Measurements from ENCODE around the gene HAGHL.
A peak's percentile ranks its signal among the peaks of the same experiment; 100 is the strongest.
"Not testable (repeated sequence)": the region's sequence is repeated elsewhere in the genome, so short reads cannot be mapped to it uniquely, and the experiment has no call there.

Gene HAGHL

DNA sequence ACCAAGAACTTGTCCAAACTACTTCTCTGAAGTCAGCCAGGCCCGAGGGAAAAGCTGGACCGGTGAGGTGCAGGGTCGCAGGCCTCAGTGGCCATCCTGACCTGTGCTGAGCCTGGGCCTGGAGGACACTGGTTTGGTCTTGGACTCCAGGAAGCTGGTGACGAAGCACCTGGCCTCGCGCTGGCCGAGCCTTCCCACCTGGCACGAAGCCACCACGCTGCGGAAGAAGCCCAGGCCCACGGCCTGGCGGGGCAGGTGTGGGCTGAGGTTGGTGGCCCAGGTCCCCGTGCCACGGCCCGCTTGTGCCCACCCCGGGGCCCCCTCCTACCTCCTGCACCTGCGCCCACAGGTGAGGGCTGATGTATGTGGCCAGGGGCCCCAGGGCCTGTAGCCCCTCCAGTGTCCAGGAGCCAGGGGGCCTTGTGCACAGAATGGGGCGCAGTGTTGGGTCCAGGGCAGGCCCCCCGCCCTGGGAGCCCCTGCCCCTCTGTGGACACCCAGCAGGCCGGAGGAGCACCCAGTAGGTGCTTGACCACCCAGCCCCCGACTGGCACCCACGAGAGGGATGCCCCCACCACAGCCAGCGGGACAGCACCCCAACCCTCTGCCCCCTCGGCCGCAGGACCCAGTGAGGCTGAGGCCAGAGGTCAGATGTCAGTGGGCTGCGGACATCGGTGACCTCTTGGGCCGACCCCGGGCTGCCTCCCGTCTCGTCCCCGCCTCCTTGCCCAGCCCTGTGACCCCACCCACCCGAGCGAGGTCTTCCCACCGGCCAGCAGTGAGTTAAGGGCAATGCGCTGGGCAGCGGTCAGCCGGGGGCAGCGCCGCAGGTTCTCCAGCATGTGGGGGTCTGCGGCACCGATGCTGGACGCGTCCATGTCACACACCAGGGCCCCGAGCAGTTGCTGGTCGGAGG, 47.4 kb downstream of the HAGHL start:
- DNase-seq (ENCODE audit: low spot score), result no peak

DNA sequence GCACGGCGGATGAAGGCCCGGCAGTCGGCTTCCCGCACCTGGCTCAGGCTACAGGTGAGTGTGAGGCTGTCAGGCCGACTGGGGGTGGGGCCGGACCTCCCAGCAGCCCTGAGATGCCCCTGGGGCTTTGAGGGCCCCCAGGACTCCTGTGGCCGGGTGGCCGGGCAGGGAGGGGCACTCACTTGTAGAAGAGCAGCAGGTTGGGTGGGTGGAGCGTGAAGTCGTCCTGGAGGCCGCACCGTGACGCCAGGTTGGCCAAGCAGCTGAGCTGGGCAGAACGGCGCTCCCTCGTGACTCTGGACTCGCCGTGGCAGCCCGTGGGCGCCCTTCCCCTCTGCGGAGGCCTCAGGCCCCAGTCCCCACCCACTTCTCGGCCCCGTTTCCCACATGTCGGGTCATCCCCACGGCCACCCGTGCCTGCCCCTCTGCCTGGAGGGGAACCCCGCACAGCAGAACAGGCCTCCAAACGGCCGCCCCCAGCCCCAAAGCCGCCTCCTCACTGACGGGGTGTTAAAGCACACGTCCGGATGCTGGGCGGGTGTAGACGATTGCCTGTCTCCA, 48.4 kb downstream of the HAGHL start:
- DNase-seq (ENCODE audit: low spot score), result no peak

DNA sequence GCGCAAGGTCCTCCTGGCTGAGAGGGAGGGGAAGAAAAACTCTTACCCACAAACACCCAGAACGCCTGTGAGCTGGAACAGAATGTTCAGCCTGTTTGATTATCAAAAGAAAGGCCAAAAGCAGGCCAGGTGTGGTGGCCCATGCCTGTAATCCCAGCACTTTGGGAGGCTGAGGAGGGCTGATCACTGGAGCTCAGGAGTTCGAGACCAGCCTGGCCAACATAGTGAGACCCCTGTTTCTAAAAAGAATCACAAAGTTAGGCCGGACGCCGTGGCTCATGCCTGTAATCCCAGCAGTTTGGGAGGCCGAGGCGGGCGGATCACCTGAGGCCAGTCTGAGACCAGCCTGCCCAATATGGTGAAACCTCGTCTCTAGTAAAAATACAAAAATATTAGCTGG, 49.4 kb downstream of the HAGHL start:
- not testable (repeated sequence) for DNase-seq (ENCODE audit: low spot score)

DNA sequence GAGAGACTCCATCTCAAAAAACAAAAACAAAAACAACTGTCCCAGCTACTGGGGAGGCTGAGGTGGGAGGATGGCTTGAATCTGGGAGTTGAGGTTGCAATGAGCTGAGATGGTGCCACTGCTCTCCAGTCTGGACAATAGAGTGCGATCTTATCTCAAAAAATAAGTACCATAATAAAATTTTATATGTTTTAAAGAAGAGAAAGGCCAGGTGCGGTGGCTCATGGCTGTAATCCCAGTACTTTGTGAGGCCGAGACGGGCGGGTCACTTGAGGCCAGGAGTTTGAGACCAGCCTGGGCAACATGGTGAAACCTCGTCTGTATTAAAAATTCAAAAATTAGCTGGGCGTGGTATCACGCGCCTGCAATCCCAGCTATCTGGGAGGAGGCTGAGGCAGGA, 49.9 kb downstream of the HAGHL start:
- no peak for DNase-seq (ENCODE audit: low spot score)

DNA sequence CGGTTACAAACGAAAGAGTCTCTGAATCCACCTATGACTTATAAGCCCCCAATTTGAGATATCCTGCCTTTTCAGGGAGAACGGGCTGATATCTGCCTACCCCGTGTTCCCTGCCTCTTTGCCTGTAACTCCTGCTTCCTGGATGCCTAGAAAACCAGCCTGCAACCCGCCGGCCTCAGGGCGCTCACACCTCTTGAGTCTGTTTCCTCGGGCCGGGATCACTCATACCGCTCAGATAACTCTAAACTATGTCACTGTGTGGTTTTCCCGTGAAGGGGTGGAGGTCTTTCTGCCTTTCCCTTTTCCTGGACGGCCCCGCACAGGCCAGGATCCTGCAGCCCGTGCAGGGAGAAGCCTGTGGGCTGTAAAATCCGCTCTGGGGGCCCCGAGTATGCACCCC, 50.9 kb downstream of the HAGHL start:
- DNase-seq (ENCODE audit: low spot score), result peak; percentile 53

DNA sequence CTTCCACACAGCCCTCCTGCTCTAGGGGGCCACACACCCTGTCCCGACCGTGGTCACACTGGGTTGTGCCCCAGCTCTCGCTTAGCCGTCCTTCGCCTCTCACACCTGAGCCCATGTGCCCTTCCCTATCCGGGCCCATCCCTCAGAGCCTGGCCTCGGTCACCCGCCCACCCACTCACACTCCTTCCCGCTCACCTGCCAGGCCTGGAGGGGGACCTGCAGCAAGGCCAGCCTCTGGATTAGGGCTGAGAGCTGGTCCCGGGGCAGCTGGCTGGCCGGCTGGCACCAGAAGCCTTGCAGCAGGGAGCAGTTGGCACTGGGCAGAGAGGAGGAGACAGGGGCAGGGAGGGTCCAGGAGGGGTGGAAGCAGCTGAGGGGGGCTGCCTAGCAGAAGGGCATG, 51.5 kb downstream of the HAGHL start:
- DNase-seq (ENCODE audit: low spot score), result no peak

DNA sequence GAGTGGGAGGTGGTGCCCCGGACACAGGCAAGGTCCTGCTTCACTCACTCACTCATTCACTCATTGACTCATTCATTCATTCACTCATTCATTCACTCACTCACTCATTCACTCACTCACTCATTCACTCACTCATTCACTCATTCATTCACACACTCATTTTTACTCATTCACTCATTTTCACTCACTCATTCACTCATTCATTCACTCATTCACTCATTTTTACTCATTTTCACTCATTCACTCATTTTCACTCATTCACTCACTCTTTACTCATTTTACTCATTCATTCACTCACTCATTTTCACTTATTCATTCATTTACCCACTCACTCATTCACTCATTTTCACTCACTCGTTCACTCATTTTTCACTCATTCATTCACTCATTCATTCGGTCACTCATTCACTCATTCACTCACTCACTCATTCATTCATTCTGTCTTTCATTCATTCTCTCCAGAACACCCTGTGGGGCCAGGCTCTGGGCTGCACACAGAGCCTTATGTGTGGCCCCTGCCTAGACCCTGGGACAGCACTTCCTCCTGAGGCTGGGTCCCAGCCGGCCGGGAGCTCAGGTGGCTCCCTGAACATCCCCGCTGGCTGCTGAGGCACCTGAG, 52.1 kb downstream of the HAGHL start:
- DNase-seq (ENCODE audit: low spot score), result no peak
